Inflammatory macrophage (primary cell): ENCODE data around the gene PRXL2B.
A peak's percentile ranks its signal among the peaks of the same experiment; 100 is the strongest.
"Not testable (repeated sequence)": the region's sequence is repeated elsewhere in the genome, so short reads cannot be mapped to it uniquely, and the experiment has no call there.

Source experiments
- DNase-seq, 2 donors: peaks; one replicate each; pipeline ENCODE4 v3.0.0-alpha.2; 2020 to 2022
- total RNA-seq, 18 experiments: gene quantifications; one replicate each; lab custom pipeline; 2026; ENCODE audit warnings: mixed read lengths in 6 of 18, inconsistent platforms in 2 of 18; lab: John Stamatoyannopoulos, UW

PRXL2B gene
- 12.2 to 97.6 (median 49.4) reads per million in 18 experiments for total RNA-seq

GRCh38 chr1:2586154-2587070 is at the start of gene PRXL2B:
Gene PRXL2B (plus strand): TSS chr1:2586777. CDS start chr1:2586886, 109 bp downstream.
- peak; percentile 100 for DNase-seq

DNA sequence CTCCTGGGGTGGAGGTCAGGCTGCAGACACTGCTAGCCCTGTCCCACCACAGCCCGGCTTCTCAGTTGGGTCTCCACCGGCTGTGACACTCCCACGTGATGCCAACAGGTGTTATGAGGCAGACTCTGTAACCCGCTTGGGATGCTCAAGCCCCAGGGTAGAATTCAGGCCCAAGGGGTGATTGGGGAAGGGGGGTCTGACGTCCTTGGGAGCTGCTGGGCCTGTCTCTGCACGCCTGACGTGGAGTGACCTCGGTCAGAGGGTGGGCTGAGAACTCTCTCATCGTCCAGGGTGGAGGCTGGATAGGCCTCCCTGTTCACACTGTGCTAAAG is 48.8 kb upstream of the PRXL2B start:
- no peak for DNase-seq

DNA sequence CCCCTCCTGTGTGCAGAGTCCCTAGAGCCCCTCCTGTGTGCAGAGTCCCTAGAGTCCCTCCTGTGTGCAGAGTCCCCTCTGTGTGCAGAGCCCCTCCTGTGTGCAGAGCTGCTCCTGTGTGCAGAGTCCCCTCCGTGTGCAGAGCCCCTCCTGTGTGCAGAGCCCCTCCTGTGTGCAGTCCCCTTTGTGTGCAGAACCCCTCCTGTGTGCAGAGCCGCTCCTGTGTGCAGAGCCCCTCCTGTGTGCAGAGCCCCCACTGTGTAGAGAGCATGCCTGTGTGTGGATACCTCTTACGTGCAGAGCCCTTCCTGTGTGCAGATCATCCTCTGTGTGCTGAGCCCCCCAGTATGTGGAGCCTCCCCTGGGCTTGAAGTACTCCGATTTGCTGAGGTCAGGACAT is 48.2 kb upstream of the PRXL2B start:
- DNase-seq: no peak

DNA sequence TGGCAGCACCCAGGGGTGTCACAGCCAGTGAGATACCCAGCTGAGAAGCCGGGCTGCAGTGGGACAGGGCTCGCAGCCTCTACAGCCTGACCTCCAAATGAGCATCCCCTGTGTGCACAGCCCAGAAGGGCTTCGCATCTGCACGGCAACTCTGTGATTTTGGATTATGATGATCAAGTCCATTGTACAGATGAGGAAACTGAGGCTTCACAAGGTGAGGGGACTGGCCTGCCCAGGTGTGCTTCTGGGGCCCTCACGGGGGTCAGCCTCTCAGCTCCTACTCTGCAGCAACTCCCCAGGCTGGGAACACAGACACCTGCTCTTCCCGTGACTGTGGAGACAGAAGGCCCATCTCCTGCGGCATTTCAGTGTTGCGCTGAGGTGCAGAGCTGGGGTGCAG is 47.7 kb upstream of the PRXL2B start:
- no peak for DNase-seq

DNA sequence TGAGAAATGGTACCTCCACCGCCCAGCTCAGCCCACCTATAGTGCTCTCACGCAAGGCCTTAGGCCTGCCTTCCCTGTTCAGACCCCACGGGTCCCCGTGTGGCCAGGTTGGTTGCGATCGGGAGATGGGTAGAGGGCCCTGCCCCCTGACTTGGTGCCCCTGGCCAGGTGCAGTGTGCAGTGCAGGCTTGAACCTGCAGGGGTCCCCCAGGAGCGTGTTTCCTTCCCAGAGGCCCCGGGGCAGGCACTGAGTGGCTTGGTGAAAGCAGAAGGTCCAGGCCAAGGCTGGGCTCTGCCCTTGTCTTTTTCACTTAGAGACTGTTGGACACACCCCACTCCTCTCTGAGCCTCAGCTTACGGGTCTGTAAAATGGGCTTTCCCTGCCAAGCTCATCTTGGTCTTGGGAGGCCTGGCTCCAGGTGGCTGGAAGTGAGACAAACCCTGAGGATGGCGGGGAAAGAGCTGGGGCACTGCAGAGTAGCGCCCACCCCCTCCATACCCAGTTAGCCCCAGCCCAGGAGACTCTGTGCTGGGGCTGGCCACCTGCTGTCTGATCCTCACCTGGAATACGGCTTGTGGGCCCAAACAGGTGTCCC is 47.2 kb upstream of the PRXL2B start:
- no peak for DNase-seq

DNA sequence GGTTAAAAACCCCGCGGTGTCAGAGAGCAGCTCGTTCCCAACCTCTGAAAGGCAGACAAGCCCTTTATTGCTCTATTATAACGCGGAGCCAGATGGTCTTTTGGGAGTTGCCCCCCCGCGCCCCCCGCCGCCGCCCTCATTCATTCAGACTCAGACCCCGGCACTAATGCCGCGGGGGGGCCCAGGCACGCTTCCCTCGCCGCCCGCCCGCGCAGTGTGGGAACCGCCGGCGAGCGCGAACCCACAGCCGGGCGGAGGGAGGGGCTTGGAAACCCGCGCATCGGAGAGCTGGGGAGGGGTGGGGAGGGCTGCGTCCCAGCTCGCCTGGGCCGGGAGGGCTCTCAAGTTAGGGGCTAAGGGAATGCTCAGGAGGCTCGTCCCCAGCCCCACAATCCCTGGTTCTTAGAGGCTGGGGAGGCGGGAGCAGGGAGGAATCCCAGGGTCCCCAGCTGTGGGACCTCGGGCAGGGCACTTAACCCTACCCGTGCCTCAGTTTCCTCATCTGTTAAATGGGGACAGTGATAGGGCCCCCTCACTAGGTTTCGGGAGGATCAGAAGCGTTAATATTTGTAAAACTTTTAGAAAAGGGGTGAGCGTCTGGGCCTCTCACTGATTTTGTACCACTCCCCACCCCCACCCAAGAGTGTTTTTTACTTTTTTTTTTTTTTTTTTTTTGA is 45.6 kb upstream of the PRXL2B start:
- DNase-seq: no peak

GRCh38 chr1:2541619-2542245 is 44.8 kb upstream of the PRXL2B start:
- DNase-seq: no peak

GRCh38 chr1:2542246-2542915 is 44.2 kb upstream of the PRXL2B start:
- no peak for DNase-seq

GRCh38 chr1:2543543-2544092 is 43.0 kb upstream of the PRXL2B start:
- no peak for DNase-seq

DNA sequence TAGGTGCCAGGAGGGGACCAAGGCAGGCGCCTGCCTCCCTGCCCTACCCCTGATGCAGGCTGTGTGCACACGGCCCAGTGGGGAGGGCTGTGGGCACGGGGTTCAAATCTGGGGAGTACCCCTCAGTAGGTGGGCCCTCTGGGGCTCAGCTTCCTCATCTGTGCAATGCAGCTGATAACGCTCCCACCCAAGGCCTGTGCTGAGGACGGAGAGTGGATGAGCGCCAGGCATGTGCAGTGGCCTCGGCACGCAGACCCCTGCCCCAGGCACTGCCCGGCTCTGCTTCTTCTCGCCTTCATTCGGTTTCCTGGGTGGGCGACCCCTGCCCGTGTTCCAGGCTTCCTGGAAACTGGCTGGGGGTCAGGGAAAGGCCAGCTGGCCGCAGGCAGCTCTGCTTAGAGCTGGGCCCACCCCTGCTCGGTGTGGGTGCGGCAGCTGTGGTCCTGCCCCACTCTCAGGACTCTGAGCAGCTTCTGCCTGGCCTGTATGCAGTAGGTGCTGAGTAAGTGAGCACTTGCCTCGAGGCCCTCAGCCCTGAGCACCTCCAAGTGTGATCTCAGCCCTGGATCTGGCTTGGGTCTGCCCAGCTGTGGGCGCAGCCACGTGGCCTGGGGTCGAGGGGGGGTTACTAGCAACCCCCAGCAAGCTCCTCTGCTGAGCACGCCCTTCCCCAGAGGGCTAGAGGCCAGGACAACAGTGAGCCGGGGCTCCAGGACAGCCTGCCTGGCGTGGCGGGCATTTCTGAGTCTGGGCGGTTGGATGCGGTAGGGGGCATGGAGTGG is 42.3 kb upstream of the PRXL2B start:
- DNase-seq: no peak

GRCh38 chr1:2544875-2545640 is 41.5 kb upstream of the PRXL2B start:
- DNase-seq: no peak

DNA sequence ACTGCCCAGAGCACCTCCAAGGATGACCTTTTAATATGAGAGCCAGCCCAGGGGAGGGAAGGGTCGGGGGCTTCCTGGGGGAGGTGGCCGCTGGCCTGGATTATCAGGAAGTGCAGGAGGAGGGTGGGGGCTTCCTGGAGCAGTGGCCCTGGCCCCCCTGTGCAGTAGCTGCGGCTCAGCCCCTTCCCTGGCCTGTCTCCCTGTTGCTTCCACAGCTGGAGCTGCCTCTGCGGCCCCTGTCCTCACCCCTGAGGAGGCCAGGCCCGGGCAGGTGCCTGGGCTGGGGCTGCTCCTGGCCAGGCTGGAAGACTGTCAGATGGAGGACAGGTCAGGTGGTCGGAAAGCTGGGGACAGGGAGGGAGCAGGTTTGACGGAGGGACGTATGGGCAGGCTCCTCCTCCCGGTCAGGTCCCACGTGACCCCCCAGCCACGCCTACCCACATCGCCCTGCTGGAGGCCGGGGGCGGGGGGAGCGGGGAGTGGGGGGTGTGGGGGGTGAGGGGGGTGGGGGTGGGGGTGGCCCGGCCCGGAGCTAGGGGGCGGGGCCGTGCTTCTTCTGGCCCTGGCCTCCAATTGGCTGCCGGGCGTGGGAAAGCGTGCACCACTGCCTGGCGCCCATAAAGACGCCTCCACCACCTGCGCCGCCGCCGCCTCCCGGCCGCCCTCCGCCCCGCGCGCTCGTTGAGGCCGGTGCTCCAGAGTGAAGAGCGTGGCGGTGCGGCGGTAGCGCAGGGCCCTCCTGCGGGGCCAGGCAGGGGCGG is 40.6 kb upstream of the PRXL2B start:
- peak; percentile 70 to 78 for DNase-seq

DNA sequence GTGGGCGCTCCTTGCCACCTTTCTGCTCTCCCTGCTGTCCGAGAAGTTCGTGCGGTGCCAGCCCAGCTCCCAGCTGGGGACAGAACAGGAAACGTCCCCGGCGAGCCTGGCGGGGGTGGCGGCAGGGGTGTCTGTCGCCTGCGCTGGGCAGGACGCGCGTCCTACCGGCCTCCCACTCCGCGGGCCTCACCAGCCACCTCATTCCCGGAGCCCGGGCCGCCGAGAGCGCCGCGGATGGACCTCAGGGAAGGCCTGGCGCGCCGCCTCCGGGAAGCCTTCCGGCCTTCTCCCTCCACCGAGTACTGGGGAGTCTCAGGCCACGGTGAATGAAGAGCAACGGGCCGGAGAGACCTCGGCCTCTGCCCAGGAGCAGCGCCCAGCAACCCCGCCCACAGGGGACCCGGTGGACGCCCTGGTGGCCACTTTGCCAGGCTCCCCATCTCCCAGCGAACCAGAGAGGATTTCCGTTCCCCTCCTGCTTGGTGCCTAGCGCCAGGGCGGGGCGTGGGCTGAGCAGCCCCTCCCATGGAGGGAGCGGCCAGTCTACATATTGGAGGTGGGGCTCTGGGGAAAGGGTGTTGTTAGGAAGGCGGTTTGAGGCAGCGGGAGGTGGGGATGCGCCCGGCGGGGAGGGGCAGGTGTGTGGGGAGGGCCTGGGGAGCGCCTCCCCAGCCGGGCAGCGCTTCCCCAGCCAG is 39.9 kb upstream of the PRXL2B start:
- DNase-seq: peak; percentile 87 to 93

DNA sequence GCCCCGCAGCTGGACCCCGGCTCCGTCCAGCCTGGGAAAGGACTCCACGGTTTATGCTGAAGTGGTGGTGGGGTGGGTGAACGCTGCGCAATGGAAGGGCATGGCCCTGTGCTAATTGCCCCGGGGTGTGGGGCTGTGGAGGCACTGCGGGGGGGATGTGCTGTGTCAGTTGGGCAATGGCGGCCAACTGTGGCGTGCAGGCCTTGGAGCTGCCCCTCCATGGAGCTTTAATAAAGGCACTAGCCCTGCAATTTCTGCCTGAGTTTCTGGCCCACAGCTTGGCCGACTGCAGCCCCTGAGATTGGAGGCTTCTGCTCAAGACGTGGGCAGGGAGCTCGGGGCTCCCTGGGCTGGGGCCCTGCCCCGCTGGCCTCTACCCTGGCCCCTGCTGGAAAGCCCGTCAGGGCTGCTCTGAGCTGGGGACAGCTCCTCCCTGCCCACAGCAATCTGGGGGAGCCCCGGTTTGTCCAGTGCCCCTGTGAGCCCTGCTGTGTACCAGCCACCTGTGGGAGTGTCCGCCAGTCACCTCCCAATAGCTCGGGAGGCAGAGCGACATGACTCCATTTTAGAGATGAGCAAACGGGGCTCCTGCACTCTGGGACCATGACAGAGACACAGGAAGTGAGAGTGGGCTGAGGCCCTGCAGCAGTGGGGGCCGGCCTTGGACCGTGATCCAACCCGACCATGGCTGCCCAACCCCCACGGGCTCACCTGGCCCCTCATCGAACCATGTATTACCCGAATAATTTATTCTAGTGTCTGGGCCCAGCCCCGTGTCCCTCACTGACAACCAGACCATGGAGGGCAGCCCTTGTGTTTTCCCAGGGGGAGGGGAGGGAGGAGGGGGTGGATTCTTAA is 39.1 kb upstream of the PRXL2B start:
- peak; percentile 11 to 67 for DNase-seq

DNA sequence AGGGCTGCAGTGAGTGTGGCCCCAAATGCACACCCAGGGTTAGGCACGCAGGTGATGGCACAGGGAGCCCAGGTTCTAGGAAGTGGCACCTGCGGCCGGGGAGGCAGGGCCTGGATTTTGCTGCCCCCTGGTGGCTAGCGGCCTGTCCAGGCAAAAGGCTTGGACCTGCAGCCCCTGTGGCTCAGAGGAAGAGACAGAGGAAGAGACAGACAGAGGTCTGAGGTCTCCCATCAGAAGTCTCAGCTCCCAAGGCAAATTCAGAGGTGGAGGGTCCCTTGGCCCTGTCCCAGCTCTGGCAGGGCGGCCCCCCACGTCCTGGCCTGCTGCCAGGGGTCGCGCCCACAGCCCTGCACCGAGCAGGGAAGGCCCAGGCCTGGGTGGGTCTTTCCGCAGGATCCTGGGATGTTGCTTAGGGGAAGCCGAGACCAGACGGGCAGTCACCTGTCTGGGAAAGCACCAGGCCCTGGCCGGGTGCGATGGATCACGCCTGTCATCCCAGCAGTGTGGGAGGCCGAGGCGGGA is 38.4 kb upstream of the PRXL2B start:
- DNase-seq: peak; percentile 65 to 76

DNA sequence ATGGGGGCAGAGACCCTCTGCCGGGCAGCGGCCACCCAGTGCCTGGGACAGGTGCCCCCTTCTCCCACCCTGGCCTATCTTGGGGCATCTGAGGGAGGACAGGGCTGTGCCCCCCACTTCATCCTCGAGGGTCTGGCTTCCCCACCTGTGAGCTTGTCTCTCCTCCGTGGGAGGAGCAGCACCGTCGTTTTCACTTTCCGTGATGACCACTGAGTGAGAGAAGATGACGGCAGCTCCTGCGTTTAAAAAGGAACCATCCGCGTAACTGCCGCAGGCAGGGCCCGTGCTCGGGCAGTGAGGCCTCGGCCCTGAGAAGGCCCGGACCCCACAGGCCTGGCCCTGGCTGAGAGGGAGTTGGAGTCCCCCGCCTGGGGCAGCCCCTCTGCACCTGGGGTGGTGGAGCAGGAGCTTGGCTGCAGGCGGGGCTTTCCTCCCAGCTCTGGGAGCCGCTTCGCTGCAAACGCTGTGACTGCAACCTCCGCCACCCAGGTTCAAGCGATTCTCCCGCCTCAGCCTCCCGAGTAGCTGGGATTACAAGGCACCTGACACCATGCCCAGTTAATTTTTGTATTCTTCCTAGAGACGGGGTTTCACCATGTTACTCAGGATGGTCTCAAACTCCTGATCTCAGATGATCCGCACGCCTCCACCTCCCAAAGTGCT is 37.1 kb upstream of the PRXL2B start:
- DNase-seq: not testable (repeated sequence)

DNA sequence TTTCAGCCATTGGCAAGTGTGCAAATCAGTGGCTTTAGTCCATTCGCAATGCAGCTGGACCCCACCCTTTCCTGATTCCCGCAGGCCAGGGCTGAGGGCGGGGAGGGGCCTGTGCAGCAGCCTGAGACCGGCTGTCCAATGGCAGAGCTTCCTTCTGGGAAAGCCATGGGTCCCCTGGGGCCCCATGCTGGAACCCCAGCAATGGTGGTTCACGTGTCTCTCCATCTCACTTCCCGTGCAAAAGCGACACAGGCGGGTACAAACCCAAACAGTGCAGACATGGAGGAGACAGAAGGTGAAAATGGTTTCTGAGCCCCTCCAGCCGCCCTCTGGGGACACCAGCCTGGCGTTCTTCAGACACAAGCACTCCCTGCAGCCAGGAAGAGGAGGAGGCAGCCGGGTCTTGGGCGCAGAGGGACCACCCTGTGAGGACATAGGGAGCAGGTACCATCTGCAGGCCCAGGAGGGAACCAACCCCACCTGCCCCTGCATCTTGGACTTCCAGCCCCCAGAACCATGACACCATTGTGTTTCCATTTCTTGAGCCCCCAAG is 36.2 kb upstream of the PRXL2B start:
- not testable (repeated sequence) for DNase-seq
